SK-N-SH (cell line): ENCODE results near the gene APBB3. TPM values are rescaled to one million over a fixed set of nuclear protein-coding genes. Genes with fewer than 3 reads are reported as not detected.

Source experiments
- CTCF ChIA-PET: fragments of 300-600, 350-600 bp; formaldehyde crosslinking; extraction: SDS; loops from one replicate; lab custom pipeline; 2021; lab: Yijun Ruan, JAX
- POLR2A ChIA-PET: fragments of 350-600 bp; sonication (Branson Sonifier 250); formaldehyde crosslinking; extraction: SDS; loops from one replicate; lab custom pipeline; 2020; ENCODE audit warnings: antibody characterized with exemption, inconsistent platforms; lab: Yijun Ruan, JAX
- DNase-seq: peaks from one replicate; pipeline ENCODE4 v3.0.0; 2012
- H2AFZ ChIP-seq: fragments of 200-600 bp; sonication (generic); 2 replicates; pipeline ENCODE4 v1.8.1; 2016; ENCODE audit warnings: antibody characterized with exemption, mild to moderate bottlenecking, low read depth
- H3F3A ChIP-seq: fragments of 200-600 bp; sonication (generic); replicated peaks from 2 replicates; pipeline ENCODE3; 2016; ENCODE audit warnings: antibody characterized with exemption, mild to moderate bottlenecking; ENCODE audit not compliant: insufficient read depth
- H3K27ac ChIP-seq, 2 experiments: fragments of 200-500 bp in 1 of 2; fragments of 200-600 bp in 1 of 2; sonication (Bioruptor generic) in 1 of 2; sonication (generic), shearing (Covaris generic) in 1 of 2; 2 replicates each; pipeline versions ENCODE4 v1.5.1 to v1.6.1; 2014 to 2016; ENCODE audit warnings: low read depth in 2 of 2, inconsistent platforms in 1 of 2, low read length in 1 of 2, mild to moderate bottlenecking in 1 of 2, mixed read lengths in 1 of 2
- H3K27me3 ChIP-seq: fragments of 200-600 bp; sonication (generic), shearing (Covaris generic); 2 replicates; pipeline ENCODE4 v1.6.1; 2016; ENCODE audit warnings: mixed run types; ENCODE audit not compliant: insufficient read depth
- H3K36me3 ChIP-seq, 2 experiments: fragments of 200-500 bp in 1 of 2; fragments of 200-600 bp in 1 of 2; sonication (Bioruptor generic) in 1 of 2; sonication (generic) in 1 of 2; replicated peaks in 1 of 2; 2 replicates each; pipeline versions ENCODE3 to v1.5.1; 2014 to 2016; ENCODE audit warnings: low read length in 1 of 2, mild to moderate bottlenecking in 1 of 2; ENCODE audit not compliant: insufficient read depth in 2 of 2, control insufficient read depth in 1 of 2
- H3K4me1 ChIP-seq, 2 experiments: fragments of 200-500 bp in 1 of 2; fragments of 200-600 bp in 1 of 2; sonication (Bioruptor generic) in 1 of 2; sonication (generic), shearing (Covaris generic) in 1 of 2; 2 replicates each; pipeline versions ENCODE4 v1.5.1 to v1.6.1; 2014 to 2016; ENCODE audit warnings: low read depth in 1 of 2, low read length in 1 of 2, mixed run types in 1 of 2; ENCODE audit not compliant: insufficient read depth in 2 of 2, control insufficient read depth in 1 of 2
- H3K4me2 ChIP-seq: fragments of 200-600 bp; sonication (generic), shearing (Covaris generic); 2 replicates; pipeline ENCODE4 v1.6.1; 2017; ENCODE audit warnings: mixed run types
- H3K4me3 ChIP-seq, 2 experiments: fragments of 200-500 bp in 1 of 2; fragments of 200-600 bp in 1 of 2; sonication (Bioruptor generic) in 1 of 2; sonication (generic), shearing (Covaris generic) in 1 of 2; 2 replicates each; pipeline versions ENCODE4 v1.5.1 to v1.8.1; 2014 to 2016; ENCODE audit warnings: low read depth in 2 of 2, inconsistent platforms in 1 of 2, low read length in 1 of 2, mild to moderate bottlenecking in 1 of 2, mixed read lengths in 1 of 2, moderate library complexity in 1 of 2
- H3K79me2 ChIP-seq: fragments of 200-600 bp; sonication (generic); 2 replicates; pipeline ENCODE4 v1.8.1; 2017; ENCODE audit warnings: mild to moderate bottlenecking; ENCODE audit not compliant: insufficient read depth
- H3K9ac ChIP-seq: fragments of 200-600 bp; sonication (generic); 2 replicates; pipeline ENCODE4 v1.6.1; 2017; ENCODE audit warnings: mixed run types
- H3K9me2 ChIP-seq: fragments of 200-600 bp; sonication (generic); 2 replicates; pipeline ENCODE4 v1.6.1; 2017; ENCODE audit warnings: mixed run types
- H3K9me3 ChIP-seq: fragments of 200-600 bp; sonication (generic); 2 replicates; pipeline ENCODE4 v1.6.1; 2017; ENCODE audit warnings: mixed run types, mild to moderate bottlenecking, moderate library complexity
- H4K20me1 ChIP-seq: fragments of 200-600 bp; sonication (generic); 2 replicates; pipeline ENCODE4 v1.6.1; 2017; ENCODE audit warnings: mild to moderate bottlenecking, mixed run types; ENCODE audit not compliant: insufficient read depth
- CHD2 ChIP-seq: fragments of 150-350 bp; IDR thresholded peaks from 2 replicates; pipeline ENCODE4 v1.6.1; 2018; ENCODE audit warnings: low read length; ENCODE audit not compliant: partially characterized antibody
- EP300 ChIP-seq, 2 experiments: IDR thresholded peaks; 2 replicates each; pipeline versions ENCODE4 v1.4.0 to v1.6.1; 2012; ENCODE audit warnings: borderline replicate concordance in 1 of 2, low read depth in 1 of 2, low read length in 1 of 2
- FOXJ3 ChIP-seq: sonication (generic); formaldehyde crosslinking; IDR thresholded peaks from 2 replicates; pipeline ENCODE4 v1.5.1; 2020; ENCODE audit warnings: mild to moderate bottlenecking, missing genetic modification reagents
- GATA2 ChIP-seq: sonication (generic); formaldehyde crosslinking; IDR thresholded peaks from 2 replicates; pipeline ENCODE4 v1.5.0; 2020; ENCODE audit warnings: mild to moderate bottlenecking, missing genetic modification reagents
- JUND ChIP-seq: IDR thresholded peaks from 2 replicates; pipeline ENCODE4 v1.4.0; 2012
- MXI1 ChIP-seq: IDR thresholded peaks from 2 replicates; pipeline ENCODE4 v1.6.1; 2012; ENCODE audit warnings: mild to moderate bottlenecking, low read depth, low read length, improper control_type of control experiment
- NRF1 ChIP-seq: IDR thresholded peaks from 2 replicates; pipeline ENCODE4 v1.6.1; 2012; ENCODE audit warnings: low read depth, mild to moderate bottlenecking, low read length
- RAD21 ChIP-seq: IDR thresholded peaks from 2 replicates; pipeline ENCODE4 v1.6.1; 2012; ENCODE audit warnings: mild to moderate bottlenecking, low read length
- RCOR1 ChIP-seq: fragments of 150-350 bp; IDR thresholded peaks from 2 replicates; pipeline ENCODE4 v1.6.1; 2017; ENCODE audit warnings: antibody characterized with exemption, low read length
- RFX5 ChIP-seq: IDR thresholded peaks from 2 replicates; pipeline ENCODE4 v1.6.1; 2012; ENCODE audit warnings: mild to moderate bottlenecking, improper control_type of control experiment, low read length
- SIN3A ChIP-seq: IDR thresholded peaks from 2 replicates; pipeline ENCODE4 v1.6.1; 2012; ENCODE audit warnings: low read depth, mild to moderate bottlenecking, low read length, moderate library complexity, borderline replicate concordance
- SMC3 ChIP-seq: IDR thresholded peaks from 2 replicates; pipeline ENCODE4 v1.6.1; 2012; ENCODE audit warnings: low read depth, low read length, improper control_type of control experiment
- TAF1 ChIP-seq: IDR thresholded peaks from 2 replicates; pipeline ENCODE4 v1.6.1; 2012; ENCODE audit warnings: low read depth, mild to moderate bottlenecking, low read length, moderate library complexity, borderline replicate concordance
- WGBS: methylation state at CpG from one replicate; pipeline ENCODE4 v1.1.6; 2017; ENCODE audit warnings: low lambda C conversion rate; 5-methylcytosine and 5-hydroxymethylcytosine counted together
- polyA plus RNA-seq, 3 experiments: library from polyadenylated mRNA; depleted of rRNA; stranded (reverse); fragments of >200 nt; gene quantifications; 2 replicates each; pipeline ENCODE4 v1.2.3, GENCODE V29; 2012
- TF ChIP-seq, protein P1 (sequence below): fragments of 150-350 bp; IDR thresholded peaks from 2 replicates; pipeline ENCODE4 v1.6.1; 2016; ENCODE audit warnings: mild to moderate bottlenecking, low read depth, low read length
- TF ChIP-seq, protein P2 (sequence below): IDR thresholded peaks from 2 replicates; pipeline ENCODE4 v1.4.0; 2012; ENCODE audit warnings: low read depth
- TF ChIP-seq, protein P3 (sequence below): fragments of 200-600 bp; sonication (generic); IDR thresholded peaks from 2 replicates; pipeline ENCODE4 v1.6.1; 2017; ENCODE audit warnings: antibody characterized with exemption, mild to moderate bottlenecking, moderate library complexity
- TF ChIP-seq, protein P4 (sequence below): IDR thresholded peaks from 2 replicates; pipeline ENCODE4 v1.4.0; 2012; ENCODE audit warnings: low read depth, borderline replicate concordance

Gene APBB3
- polyA plus RNA-seq, 1 of the 3 experiments (the other 2 are of a cell fraction), result 36.0 TPM

DNA sequence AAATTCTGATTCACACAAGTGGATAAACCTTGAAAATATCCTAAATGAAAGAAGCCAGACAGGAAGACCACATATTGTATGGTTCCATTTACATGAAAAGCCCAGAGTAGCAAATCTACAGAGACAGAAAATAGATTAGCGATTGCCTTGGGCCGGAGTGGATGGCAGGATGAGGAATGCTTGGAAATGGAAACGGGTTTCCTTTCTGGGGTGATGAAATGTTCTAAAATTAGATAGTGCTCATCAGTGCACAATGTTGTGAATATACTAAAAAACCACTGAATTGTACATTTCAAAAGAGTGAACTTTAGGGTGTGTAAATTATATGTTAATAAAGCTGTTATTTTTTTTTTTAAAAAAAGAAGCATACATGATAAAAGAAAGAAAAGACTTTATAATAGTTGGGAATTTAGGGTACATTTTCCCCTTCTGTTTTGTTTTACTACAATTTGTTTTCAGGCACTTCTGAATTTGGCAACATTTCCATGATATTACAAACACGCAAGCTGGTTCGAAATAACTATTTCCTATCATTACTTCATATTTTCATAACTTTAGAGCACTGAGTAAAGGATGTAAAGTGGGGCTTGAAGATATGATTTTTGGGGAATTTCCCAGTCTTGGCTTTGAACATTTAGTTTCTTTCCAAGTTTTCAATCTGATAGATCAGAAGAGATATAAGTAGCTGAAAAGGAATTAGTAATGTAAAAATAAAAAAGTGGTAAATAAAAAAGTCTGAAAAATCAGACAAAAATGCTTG lies 24.1 kb upstream of the APBB3 start:
- Histone ChIP-seq H3K79me2 (no peaks in the 10 kb centered on the region), H3K4me2 (no peak overlapping the region), H3K36me3 (no peaks in the 10 kb centered on the region), H3K27ac (no peak overlapping the region), H2AFZ (0 out of 2 replicates have a peak overlapping the region, but pooled peaks have one; percentile 8), H3K9me3 (no peaks in the 10 kb centered on the region), H3K9me2 (no peaks in the 10 kb centered on the region), H3K27me3 (no peaks in the 10 kb centered on the region), H3F3A (no peaks in the 10 kb centered on the region), H4K20me1 (no peaks in the 10 kb centered on the region), H3K9ac (no peak overlapping the region), H3K4me1 (no peaks in the 10 kb centered on the region), H3K4me3 (no peak overlapping the region)
- 75% methylated on average over 5 of the region's 5 CpGs for WGBS
- POLR2A ChIA-PET, result interaction anchor here (1.2 kb wide), 1 partner anchor 60 kb away, joined by 3 read pairs; the partner anchor contains the start of gene IK
- no peak for TF ChIP-seq TAF1
- TF ChIP-seq RFX5, result no peak
- no peak for TF ChIP-seq RCOR1
- TF ChIP-seq GATA2 (CRISPR knock-in tag), result no peak
- TF ChIP-seq NRF1, result no peak
- TF ChIP-seq, protein P1, sequence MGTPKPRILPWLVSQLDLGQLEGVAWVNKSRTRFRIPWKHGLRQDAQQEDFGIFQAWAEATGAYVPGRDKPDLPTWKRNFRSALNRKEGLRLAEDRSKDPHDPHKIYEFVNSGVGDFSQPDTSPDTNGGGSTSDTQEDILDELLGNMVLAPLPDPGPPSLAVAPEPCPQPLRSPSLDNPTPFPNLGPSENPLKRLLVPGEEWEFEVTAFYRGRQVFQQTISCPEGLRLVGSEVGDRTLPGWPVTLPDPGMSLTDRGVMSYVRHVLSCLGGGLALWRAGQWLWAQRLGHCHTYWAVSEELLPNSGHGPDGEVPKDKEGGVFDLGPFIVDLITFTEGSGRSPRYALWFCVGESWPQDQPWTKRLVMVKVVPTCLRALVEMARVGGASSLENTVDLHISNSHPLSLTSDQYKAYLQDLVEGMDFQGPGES, result no peak
- TF ChIP-seq MXI1, result no peak
- TF ChIP-seq, protein P2, sequence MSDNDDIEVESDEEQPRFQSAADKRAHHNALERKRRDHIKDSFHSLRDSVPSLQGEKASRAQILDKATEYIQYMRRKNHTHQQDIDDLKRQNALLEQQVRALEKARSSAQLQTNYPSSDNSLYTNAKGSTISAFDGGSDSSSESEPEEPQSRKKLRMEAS, result no peak
- TF ChIP-seq CHD2, result no peak
- TF ChIP-seq FOXJ3 (CRISPR knock-in tag), result no peak
- no peak for DNase-seq
- CTCF ChIA-PET, result interaction anchor here (0.5 kb wide), 1 partner anchor 987 kb away, joined by 3 read pairs; no protein-coding TSS in a partner anchor

DNA sequence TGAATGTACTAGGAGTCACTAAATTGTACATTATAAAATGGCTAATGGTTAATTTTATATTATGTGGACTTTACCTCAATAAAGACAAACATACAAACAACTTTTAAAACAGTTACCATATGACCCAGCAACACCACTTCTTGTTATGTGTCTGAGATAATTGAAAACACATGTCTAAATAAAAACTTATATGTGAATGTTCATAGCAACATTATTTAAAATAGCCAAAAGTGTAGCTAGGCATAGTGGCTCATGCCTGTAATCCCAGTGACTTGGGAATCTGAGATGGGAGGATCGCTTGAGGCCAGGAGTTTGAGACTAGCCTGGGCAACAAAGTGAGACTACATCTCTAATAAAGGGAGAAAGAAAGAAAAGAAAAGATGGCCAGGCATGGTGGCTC lies 23.1 kb upstream of the APBB3 start:
- Histone ChIP-seq H3K4me2 (no peak overlapping the region), H3K4me3 (no peak overlapping the region), H4K20me1 (no peaks in the 10 kb centered on the region), H3K36me3 (no peaks in the 10 kb centered on the region), H3K9me2 (no peaks in the 10 kb centered on the region), H3K9me3 (no peaks in the 10 kb centered on the region), H2AFZ (no peak overlapping the region), H3F3A (no peaks in the 10 kb centered on the region), H3K9ac (no peak overlapping the region), H3K4me1 (no peaks in the 10 kb centered on the region), H3K27me3 (no peaks in the 10 kb centered on the region), H3K27ac (no peak overlapping the region), H3K79me2 (no peaks in the 10 kb centered on the region)
- CTCF ChIA-PET, result no interaction called here
- 94% methylated on average over 1 of the region's 1 CpG for WGBS
- POLR2A ChIA-PET, result no interaction called here
- no peak for DNase-seq
- TF ChIP-seq MXI1 (no peak), SMC3 (no peak), RAD21 (no peak), SIN3A (no peak), GATA2 (CRISPR knock-in tag) (no peak), TAF1 (no peak), JUND (no peak), RCOR1 (no peak), EP300 (IDR thresholded peaks at IDR 0.05; ENCODE audit: borderline replicate concordance in 1 of 2, low read depth in 1 of 2, low read length in 1 of 2) (no peak), FOXJ3 (CRISPR knock-in tag) (no peak)
- TF ChIP-seq, protein P3, sequence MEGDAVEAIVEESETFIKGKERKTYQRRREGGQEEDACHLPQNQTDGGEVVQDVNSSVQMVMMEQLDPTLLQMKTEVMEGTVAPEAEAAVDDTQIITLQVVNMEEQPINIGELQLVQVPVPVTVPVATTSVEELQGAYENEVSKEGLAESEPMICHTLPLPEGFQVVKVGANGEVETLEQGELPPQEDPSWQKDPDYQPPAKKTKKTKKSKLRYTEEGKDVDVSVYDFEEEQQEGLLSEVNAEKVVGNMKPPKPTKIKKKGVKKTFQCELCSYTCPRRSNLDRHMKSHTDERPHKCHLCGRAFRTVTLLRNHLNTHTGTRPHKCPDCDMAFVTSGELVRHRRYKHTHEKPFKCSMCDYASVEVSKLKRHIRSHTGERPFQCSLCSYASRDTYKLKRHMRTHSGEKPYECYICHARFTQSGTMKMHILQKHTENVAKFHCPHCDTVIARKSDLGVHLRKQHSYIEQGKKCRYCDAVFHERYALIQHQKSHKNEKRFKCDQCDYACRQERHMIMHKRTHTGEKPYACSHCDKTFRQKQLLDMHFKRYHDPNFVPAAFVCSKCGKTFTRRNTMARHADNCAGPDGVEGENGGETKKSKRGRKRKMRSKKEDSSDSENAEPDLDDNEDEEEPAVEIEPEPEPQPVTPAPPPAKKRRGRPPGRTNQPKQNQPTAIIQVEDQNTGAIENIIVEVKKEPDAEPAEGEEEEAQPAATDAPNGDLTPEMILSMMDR, result no peak
- TF ChIP-seq, protein P4, sequence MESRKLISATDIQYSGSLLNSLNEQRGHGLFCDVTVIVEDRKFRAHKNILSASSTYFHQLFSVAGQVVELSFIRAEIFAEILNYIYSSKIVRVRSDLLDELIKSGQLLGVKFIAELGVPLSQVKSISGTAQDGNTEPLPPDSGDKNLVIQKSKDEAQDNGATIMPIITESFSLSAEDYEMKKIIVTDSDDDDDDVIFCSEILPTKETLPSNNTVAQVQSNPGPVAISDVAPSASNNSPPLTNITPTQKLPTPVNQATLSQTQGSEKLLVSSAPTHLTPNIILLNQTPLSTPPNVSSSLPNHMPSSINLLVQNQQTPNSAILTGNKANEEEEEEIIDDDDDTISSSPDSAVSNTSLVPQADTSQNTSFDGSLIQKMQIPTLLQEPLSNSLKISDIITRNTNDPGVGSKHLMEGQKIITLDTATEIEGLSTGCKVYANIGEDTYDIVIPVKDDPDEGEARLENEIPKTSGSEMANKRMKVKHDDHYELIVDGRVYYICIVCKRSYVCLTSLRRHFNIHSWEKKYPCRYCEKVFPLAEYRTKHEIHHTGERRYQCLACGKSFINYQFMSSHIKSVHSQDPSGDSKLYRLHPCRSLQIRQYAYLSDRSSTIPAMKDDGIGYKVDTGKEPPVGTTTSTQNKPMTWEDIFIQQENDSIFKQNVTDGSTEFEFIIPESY, result no peak
